Left lung (tissue), 10 donors: ENCODE data around the gene STXBP5L. TPM values are rescaled to one million over a fixed set of nuclear protein-coding genes. Genes with fewer than 3 reads are reported as not detected.

Experiments used
- ATAC-seq: fragments of 200-7000 bp; cut with Tn5 transposase; one replicate; pipeline ENCODE4 v1.9.1; 2020; ENCODE audit warnings: moderate library complexity
- DNase-seq, 4 donors: peaks; one replicate each; pipeline ENCODE4 v3.0.0-alpha.2; 2013 to 2020
- H3K27ac ChIP-seq, 2 donors: fragments of 200-600 bp; sonication (generic) in 1 of 2; one replicate each; pipeline versions ENCODE4 v1.5.0 to v1.8.0; 2020 to 2021
- H3K27me3 ChIP-seq, 2 donors: fragments of 200-600 bp; sonication (generic) in 1 of 2; one replicate each; pipeline versions ENCODE4 v1.5.0 to v1.8.0; 2020 to 2021
- H3K36me3 ChIP-seq, 2 donors: fragments of 200-600 bp; sonication (generic) in 1 of 2; one replicate each; pipeline versions ENCODE4 v1.5.0 to v1.8.0; 2020 to 2021
- H3K4me1 ChIP-seq, 2 donors: fragments of 200-600 bp; one replicate each; pipeline ENCODE4 v1.8.0; 2021
- H3K4me3 ChIP-seq, 2 donors: fragments of 200-600 bp; sonication (generic) in 1 of 2; one replicate each; pipeline versions ENCODE4 v1.5.0 to v1.8.0; 2020 to 2021; ENCODE audit warnings: mild to moderate bottlenecking in 1 of 2
- H3K9me3 ChIP-seq, 2 donors: fragments of 200-600 bp; sonication (generic) in 1 of 2; one replicate each; pipeline versions ENCODE4 v1.5.0 to v1.8.0; 2020 to 2021
- CTCF ChIP-seq, 2 donors: fragments of 200-600 bp; sonication (generic) in 1 of 2; IDR thresholded peaks; one replicate each; pipeline versions ENCODE4 v1.5.0 to v1.8.0; 2021; ENCODE audit warnings: antibody characterized with exemption in 2 of 2
- intact Hi-C, 2 donors: fragments of 100-400 bp; cut with DNase I; formaldehyde crosslinking; loops; one replicate each; pipeline versions ENCODE4 v1.11.2 to v1.14.2; 2022
- microRNA-seq, 2 donors: library from miRNA; unstranded; fragments of <30 nt; microRNA quantifications; one replicate each; pipeline ENCODE4, GENCODE V29; 2019
- polyA plus RNA-seq, 6 donors: library from polyadenylated mRNA; unstranded; fragments of 120-200 nt; gene quantifications; one replicate each; pipeline ENCODE4 v1.2.1, GENCODE V29; 2013; ENCODE audit not compliant: insufficient read length in 6 of 6
- total RNA-seq, 2 donors: library from RNA; stranded (reverse); fragmentation: NEBNext Ultra II Directional; extraction: Animal tissue kit (Norgen Biotek cat#: 25700); gene quantifications; one replicate each; pipeline ENCODE4 v1.2.1, GENCODE V29; 2021
- donor health status: DM: no; HTN: yes; CAD: no.
- donor health status: DM: no; HTN: no; CAD: no.

The STXBP5L gene
- total and polyA plus RNA-seq, 8 donors, result 0.14 to 0.41 (median 0.17) TPM; not detected in 2

- Histone ChIP-seq H3K27ac (no peak overlapping the region), H3K4me3 (no peak overlapping the region), H3K27me3 (no peaks in the 10 kb centered on the region), H3K4me1 (no peaks in the 10 kb centered on the region), H3K9me3 (no peaks in the 10 kb centered on the region), H3K36me3 (peaks cover 0 to 6% of the 10 kb centered on the region in 2 donors)
- TF ChIP-seq CTCF (IDR thresholded peaks at IDR 0.05), result no peak
- ATAC-seq (no peak), DNase-seq (no peak)
- intact Hi-C loops, result no loop called here
Observed at GRCh38 chr3:121473001-121473400, 565.0 kb downstream of the STXBP5L start.

Small RNA genes within 50 kb of the gene (microRNA-seq; reads per million reads assigned to microRNA genes)
- gene MIR5682, result 0 reads per million in 2 donors

Other genes starting within 250 kb of the STXBP5L start
- 1 to 10 TPM; 1.0 to 2.4 TPM for gene HGD, start 226.0 kb upstream of the STXBP5L start, total RNA-seq
- 1 to 10 TPM in 3 of 6 donors, under 1 TPM in 3; 0.38 to 1.5 (median 0.95) TPM for gene HGD, start 226.0 kb upstream of the STXBP5L start, polyA plus RNA-seq
- gene RABL3, start 165.7 kb upstream of the STXBP5L start, total RNA-seq, result 10 to 100 TPM; 19.0 to 20.0 TPM
- 10 to 100 TPM; 23.9 to 29.2 (median 24.7) TPM for gene RABL3, start 165.7 kb upstream of the STXBP5L start, polyA plus RNA-seq
- gene GTF2E1, start 165.5 kb upstream of the STXBP5L start, total RNA-seq, result 10 to 100 TPM; 14.5 to 21.5 TPM
- 10 to 100 TPM; 11.9 to 16.1 (median 13.7) TPM for gene GTF2E1, start 165.5 kb upstream of the STXBP5L start, polyA plus RNA-seq